Limb (tissue), 2 donors: Measurements from ENCODE around the gene MSRB3.
"Not testable (repeated sequence)": the region's sequence is repeated elsewhere in the genome, so short reads cannot be mapped to it uniquely, and the experiment has no call there.

Source experiments
- DNase-seq, 2 donors: peaks; one replicate each; pipeline ENCODE4 v3.0.0-alpha.2; 2016; ENCODE audit errors: extremely low spot score in 2 of 2

The MSRB3 gene

DNA sequence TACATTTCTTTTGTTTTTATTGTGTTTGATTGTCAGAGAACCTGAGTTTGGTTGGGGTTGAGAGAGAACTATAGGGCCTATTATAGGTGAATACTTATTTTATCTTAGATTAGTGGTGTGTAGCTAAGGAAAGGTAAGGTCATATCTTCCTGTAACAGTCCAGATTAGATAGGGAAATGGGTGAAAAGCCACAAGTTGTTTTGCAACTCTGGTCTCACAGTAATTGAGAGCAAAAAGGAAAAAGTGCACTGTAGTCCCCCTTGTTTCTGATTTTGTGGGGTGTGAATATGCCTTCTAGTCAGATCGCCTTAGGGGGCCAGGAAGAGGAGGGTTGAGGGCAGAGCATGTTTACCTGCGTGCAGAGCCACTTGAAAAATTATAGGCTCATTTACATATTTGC lies 8.9 kb downstream of the MSRB3 start:
- no peak for DNase-seq

DNA sequence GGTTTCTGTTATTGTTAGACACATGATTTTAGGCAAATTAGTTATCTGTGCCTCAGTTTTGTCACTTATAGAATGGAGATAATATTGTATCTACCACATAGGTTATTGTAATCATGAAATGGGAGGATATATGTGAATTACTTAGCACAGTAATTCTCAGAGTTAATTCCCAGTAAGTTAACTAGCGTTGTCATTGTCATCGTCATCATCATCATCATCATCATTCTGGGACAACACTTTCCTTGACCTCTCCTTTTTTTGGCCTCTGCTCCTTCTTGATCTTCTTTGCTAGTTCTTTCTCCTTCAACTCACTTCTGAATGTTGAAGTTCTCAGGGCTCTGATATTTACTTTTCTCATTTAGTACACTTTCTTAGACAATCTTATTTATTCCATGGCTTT lies 13.8 kb downstream of the MSRB3 start:
- DNase-seq, result no peak

DNA sequence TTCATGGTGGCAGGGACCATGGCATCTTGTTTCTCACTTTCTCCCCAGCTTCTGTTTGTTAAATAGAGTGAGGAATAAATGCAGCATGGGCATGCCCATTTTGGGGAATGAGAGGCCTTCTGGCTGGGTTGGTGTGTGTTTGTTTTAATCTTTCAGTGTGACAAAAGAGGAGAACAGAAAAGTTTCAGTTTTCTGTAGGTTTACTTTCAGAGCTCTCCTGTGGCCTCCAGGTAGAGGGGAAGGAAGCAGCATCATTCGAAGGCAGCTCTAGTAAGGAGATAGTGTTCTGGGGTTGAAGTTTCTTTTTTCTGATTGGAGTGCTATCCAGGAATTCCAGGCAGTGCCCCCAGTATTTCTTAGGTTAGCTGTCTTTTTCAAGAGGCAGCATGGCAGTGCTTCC lies 15.3 kb downstream of the MSRB3 start:
- DNase-seq, result no peak

DNA sequence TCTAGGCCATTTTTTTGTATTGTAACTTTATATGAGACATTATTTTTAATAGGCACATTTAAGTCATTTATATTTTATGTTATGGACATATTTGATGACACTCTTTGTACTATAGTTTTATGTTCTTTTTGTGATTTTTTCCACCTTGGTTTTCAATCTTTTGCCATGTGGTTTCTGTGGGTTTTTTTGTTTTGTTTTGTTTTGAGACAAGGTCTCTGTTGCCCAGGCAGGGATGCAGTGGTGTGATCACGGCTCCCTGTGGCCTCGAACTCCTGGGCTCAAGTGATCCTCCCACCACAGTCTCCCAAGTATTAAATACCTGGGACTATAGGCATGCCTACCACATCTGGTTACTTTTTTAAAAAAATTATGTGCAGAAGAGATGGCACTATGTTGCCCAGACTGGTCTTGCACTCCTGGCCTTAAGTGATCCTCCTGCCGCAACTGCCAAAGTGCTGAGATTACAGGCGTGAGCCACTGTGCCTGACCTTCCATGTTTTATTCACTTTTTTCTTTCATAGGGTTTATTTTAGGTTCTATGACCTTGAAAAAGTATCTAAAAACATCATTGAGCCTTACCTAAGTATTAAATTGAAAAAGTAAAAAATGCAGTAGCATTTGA lies 16.3 kb downstream of the MSRB3 start:
- no peak for DNase-seq

DNA sequence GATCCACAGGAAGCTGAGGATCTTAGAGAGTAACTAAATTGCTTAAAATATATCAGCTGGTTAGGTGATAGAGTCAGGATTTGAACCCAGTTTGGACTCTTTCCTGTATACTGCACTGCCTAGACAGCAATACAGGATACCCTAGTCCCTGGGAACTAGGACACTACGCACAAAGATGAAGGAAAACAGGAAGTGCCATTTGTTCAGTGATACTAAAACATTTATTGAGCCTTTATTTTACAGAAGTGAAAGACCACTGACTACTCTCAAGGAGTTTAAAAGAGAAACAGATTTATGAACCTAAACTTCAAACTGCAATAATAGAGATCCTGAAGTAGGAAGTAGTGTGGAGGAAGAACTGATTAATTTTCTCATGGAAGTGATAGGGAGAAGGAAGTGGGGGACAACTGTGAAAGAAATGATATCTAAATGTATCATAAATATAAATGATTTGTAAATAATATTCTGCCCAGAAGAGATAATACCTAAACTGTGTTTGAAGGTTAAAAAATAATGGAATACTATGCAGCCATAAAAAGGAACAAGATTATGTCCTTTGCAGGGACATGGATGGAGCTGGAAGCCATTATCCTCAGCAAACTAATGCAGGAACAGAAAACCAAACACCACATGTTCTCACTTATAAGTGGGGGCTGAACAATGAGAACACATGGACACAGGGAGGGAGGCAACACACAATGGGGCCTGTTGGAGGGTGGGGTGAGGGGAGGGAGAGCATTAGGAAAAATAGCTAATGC lies 18.2 kb downstream of the MSRB3 start:
- DNase-seq, result no peak

DNA sequence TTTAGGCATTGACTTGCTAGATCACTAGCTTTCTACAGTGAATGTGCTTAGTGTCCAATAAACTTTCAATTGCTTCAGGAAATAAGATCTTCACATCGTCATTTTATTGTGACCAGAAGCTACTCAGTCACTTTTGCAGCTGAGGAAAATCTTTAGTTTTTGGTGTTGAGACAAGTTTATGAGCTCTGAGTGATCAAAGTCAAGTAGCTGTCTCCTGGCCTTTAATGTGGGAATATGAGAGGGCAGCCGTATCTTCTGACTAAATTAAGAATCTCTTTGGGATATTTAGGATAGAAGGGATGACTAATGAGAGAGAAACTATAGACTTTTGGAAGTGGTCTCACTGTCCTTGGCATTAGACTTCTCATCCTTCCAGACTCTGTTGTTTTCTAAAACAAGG lies 21.6 kb downstream of the MSRB3 start:
- no peak for DNase-seq

DNA sequence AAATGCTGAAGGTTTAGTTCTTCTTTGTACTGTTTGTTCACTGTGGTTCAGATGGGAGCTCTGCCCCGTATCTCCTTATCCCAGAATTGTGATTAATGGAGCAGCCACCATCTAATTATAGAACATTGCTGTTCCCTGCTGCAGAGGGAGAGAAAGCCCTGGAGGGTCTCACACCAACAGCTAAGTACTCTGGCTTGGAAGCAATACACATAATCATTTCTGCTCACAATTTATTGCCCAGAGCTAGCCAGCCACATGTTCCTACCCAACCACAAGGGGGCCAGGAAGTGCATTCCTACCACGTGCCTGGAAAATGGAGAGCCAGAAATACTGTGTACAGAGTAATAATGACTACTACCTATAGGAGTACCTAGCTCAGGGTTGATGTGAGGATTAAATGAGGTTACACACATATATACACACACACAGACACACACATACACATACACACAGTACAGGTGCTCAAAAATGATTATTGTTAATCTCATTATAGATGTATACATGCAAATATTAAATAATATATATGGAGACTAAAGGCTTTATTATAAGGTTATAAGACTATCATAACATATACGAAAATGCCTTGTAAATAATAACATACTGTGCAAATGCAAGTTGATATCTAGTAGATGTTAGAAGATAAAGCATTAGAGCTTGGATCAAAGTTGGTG lies 22.3 kb downstream of the MSRB3 start:
- no peak for DNase-seq

DNA sequence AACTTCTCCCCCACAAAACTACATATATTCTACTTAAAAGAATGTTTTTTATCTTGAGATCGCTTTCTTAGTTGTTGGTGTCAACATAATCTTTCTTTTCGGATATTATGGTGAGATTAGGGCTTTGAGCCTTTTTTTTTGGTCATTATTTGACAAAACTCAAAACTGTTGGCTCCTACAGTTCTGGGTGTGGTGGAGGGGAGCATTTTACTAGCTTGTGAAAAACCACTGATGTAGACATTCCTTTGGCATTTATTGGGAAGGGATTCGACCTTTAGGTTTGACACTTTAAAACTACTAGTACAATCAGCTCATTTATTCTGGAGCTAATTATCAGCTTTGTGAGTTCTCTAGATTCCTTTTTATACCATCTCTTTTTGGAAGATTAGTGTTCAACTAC lies 24.4 kb downstream of the MSRB3 start:
- no peak for DNase-seq

DNA sequence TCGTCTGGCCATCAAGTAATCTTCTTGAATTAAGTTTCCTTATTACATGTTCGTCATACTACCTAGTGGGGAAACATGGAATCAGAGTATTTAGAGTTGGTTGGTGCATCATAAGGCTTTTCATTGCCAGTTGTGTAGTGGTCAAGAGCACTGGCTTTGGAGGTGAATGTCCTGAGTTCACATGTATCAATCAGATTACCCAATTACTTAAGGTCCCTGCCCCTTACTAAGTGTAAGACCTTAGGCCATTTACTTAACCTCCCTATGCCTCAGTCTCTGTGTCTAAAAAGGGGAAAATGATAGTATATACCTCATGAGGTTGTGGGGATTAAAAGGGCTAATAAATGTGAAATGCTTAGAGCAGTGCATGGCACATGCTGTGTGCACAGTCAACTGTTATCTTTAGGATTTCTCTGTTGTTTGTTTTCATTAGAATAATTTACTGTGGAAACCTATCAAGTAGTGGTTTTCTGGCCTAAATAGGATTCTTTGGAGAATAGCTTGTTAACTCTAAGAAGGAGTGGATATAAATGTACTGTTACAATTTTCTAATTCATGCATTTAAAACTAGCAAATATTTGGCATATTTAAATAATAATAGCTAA lies 27.0 kb downstream of the MSRB3 start:
- no peak for DNase-seq

DNA sequence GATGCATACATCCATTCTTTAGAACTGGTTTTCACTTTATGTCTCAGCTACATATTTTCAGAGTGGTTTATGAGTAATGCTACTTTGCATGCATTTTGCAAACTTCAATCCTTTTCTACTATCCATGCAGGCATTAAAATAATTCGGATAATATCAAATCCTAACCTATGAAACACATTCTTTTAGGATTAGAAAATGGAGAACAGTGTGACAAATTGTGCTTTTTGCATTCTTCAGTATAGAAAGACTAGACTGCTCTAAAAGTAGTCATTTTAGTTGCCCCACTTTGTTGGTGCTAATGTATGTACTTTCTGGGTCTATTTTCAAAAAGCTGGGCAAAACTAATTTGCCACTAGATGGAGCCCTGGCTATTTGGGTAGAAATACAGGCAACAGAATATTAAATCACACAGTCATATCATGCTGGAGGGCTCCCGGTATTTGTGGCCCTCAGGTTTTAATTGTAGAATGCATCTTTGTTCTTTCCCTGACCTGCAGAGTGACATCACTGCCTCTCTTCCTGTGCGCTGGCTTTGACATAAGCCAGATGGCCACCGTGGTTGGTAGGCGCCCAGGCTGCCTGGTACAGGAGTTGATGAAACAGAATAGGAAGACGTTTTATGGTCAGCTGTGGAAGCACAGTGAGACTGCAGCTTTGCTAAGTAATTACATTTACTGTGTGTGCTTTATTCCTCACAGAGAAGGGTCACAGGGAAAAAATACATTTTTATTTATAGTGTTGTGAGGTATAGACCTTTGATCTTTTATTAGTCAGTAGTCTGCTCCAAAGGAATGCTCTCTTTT lies 28.1 kb downstream of the MSRB3 start:
- peak in 1 of 2 donors; percentile 48 for DNase-seq

DNA sequence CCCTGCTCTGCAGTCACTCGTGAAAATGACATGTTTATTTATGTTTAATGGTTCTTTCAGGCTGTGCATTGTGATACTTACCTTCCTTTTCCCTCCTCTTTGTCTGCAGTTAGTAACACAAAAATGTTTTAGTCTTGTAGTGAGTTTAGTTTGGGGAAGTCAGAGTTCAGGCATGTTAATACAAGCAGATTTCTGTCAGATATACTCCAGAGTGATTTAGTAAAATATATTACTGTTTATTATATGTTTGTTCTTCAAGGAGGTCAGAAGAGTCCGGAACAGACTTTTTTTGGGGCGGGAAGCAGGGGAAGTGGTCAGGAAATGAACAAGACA lies 28.7 kb downstream of the MSRB3 start:
- DNase-seq, result no peak

DNA sequence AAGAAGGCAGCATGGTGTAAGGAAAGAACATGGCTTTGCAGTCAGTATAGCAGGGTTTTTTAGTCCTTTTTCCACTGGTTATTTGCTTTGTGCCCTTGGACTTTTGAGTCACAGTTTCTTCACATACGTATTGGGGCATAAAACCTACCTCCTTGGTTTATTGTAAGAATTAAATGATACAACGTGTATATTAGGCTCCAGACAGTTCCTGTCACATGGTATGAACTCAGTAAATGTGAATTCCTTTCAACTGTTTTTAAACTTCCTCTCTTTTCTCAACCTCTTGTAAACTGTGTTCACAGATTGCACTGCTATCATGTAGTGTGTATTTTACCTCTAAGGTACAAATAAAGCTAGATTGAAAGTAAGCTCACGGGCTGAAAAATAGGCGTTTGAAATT lies 29.5 kb downstream of the MSRB3 start:
- no peak for DNase-seq

DNA sequence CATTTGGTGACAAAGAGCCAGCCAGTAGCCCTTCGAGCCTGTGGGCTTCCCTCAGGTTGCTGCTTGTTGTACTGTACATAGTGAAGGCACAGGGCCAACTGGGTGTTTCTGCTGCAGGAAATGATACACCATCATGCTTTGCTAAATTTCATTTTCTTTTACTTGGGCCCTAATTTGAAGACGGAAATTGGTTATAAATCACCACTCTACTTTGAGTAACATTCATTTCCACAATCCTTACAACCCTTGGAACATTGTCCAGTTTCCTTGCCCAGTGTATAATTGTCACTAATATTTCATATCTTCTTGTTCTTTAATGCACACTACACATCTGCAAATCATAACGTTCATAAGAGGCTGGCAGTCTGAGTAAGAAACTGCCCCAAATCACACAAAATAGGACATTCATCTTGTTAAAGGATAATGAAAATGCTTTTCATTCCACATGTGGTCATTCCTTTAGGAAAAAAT lies 30.2 kb downstream of the MSRB3 start:
- DNase-seq, result no peak

DNA sequence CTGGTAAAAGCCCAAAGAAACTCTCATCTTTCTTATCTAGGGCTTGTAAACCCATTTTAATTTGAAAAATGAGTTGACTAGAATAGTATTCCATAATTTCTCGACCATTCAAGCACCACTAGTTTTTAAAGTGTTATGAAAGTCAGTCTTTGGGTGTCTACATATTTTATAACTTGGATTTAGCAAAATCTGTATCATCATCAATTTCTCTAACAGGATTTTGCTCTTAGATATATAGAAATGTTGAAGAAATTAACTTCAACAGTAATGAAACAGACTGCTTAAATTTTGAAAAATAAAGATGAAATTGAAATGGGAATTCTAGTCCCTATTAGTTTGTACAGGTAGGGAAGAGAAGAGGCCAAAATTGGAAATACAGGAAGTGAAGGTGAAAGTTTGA lies 32.8 kb downstream of the MSRB3 start:
- DNase-seq, result no peak

DNA sequence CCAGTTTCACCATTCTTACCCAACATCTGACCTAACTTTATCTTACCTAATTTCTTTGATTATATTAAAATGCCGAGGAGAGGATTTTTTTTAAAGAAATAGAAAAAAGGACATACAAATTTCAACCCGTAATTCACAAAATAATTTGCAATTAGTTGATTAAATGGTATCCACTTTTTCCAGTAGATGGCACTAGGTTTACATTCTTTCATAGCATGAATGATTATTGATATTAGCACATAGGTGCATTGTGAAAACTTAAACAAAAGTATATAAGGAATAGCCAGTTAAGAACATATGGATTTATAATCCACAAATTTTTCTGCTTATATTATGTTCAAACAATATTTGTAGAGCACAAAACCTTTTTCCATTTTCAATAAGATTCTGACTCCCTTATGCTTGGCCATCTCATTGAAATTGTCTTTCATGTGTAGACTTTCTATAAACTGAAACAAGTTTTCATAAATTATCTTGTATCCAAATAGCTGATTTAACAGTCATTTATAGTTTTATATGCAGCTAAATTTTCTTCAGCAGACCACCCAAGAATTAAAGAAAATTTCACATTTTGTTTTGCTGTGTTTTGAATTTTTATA lies 35.3 kb downstream of the MSRB3 start:
- peak in 1 of 2 donors; percentile 82 for DNase-seq

DNA sequence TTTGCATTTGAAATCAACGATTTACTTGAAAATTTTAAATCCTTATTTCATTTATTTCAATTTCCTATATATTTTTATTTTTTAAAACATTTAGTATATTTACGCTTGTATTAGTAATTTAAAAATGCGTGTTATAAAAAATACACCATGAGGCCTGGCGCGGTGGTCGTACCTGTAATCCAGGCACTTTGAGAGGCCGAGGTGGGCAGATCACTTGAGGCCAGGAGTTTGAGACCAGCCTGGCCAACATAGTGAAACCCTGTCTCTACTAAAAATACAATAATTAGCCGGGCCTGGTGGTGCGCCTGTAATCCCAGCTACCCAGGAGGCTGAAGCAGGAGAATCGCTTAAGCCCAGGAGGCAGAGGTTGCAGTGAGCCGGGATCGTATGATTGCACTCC lies 36.8 kb downstream of the MSRB3 start:
- DNase-seq, result not testable (repeated sequence)

DNA sequence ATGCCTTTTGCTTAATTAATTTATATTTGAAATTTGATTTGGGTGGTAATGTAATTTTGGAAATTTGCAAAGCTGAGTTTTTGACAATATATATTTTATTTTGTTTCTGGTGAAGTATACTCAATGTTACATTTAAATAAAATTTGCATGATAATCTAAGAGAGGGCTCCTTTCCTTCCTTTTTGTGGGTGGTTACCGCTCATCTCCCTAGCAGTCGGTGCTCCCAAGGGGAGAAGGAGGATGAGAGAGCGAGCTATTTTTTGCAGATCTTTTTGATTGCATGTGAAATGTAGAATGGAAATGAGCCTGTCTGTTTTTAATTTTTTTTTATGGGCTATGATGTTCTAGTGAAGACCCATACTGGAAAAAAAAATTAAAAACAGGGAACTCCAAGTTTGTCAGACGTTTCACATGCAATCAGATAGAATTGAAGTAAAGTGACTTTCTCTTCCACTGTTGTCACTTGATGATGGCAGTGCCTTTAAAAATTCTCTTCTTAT lies 39.8 kb downstream of the MSRB3 start:
- DNase-seq, result no peak

DNA sequence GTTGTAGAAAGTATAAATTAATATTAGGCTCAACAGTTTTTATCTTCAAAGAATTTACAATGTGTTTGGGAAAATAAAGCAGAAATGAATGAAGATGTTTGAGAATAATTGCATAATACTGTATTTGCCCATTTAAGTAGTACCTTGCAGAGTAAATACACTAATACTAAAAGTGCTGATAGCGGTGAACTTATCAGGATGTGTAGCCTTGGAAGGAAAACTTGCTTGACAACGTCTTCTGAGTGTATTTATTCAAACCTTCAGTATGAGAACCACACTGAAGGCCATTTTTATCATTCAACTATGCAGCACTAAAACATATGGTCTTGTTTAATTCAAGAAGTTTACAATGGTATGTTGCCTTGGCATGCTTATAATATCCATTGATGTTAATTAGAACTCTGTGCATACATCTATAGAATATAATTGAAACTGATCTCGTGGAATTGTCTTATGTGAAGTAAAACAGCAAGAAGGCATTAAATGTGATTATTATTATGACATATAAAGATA lies 41.3 kb downstream of the MSRB3 start:
- no peak for DNase-seq

DNA sequence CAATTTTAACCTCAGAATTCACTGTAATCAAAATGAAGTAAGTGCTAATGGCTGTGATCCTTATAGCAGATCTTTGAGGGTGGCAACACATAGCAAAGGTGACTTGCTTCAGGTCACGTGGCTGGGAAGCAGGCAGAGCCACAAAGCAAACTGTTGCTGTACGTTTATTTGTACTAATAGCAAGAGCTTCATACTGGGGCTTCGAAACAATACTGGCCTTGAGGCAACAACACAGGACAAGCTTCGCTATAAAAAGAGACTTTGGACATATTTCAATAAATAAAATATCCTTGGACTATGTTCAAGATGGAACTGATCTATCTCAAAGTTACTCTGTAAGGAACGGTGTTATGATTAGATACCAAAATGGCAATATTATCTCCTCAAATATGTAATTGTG lies 44.6 kb downstream of the MSRB3 start:
- no peak for DNase-seq

DNA sequence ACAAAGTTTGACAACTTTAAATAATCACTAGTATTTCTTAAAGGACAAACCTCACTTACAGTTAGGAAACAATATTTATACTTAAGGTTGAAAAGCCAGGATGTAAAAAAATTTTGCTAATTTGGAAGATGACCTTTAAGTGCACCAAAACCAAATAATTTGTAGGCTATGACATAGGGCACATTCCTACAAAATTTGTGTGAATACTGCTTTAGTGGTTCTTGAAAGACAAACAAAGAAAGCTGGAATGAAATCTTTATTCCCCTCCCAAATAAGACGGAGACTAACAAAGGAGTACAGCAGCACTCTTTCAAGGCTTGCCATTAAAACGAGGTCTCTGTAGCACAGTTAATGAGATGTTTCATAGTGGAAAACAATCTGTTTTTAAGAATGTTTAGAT lies 45.6 kb downstream of the MSRB3 start:
- DNase-seq, result no peak

DNA sequence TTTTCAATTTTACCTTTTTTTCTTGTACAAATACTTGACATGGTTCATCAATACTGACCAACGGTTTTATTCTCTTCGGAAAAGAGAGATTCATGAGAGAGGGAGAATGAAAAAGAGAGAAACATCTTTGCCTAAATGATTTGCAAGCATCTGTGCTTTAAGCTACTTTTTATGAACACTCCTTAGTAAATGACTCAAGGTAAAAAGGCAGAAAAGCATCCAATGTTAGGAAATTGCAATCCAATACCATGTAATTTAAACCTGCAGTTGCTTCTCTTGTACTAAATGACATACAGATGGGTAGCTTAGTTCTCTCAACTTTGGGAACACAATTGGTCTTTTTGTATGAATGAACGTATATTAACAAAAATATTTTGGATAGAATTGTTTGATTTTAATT lies 46.1 kb downstream of the MSRB3 start:
- DNase-seq, result no peak
